HL-60/S4 (cell line): ENCODE measurements around the gene TMTC4.

Experiments
- in situ Hi-C: fragments of 300-500 bp; cut with MboI; formaldehyde crosslinking; loops from 2 replicates; pipeline ENCODE4 v1.14.3; 2022; ENCODE audit warnings: low sequenced_read_pairs

The TMTC4 gene

DNA sequence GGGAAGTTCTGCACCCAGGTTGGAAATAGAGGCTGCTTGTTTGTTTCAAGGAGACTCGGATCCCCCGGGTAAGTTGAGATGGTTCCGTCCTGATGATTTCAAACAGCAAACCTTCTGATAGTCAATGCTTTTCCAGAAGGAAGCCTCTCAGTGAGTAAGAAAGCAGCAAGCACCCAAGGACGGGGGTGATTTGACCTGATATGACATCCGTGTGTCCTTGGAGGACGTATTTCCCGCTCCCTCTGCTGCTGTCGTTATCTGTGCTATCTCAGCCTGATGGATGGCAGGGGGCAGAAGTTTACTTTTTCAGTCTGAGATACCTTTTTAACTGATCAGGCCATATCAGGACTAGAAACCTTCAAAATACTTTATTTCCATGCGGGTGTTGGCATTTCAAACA, 80.3 kb downstream of the TMTC4 start:
- in situ Hi-C loops: loop anchor here (25.0 kb wide), 1 partner anchor 518 kb away; no protein-coding TSS in a partner anchor

DNA sequence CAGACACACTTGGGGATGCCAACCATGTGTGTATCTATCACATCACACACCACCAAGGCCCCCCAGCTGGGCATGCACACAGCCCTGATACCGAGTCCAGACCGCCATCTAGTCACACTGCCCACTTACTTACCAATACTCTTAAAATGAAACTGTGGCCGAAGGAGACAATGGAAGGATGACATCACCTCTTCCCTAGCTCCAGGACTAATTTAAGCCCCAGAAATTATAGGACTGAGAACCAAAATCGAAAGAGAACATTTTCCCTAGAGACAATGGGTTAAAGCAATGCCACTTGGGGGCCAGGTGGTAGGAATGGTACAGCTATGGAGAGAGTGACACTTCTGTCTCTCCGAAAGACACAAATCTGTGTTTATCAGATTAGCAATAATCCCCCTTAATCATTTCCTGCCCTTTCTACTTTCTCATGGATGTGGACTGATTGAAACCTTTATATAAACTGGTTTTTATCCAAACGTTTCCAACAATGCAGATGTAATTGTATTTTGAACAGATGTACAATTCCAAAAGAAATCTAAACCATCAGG, 85.3 kb downstream of the TMTC4 start:
- in situ Hi-C loops: loop anchor here (25.0 kb wide), 1 partner anchor 523 kb away; no protein-coding TSS in a partner anchor

DNA sequence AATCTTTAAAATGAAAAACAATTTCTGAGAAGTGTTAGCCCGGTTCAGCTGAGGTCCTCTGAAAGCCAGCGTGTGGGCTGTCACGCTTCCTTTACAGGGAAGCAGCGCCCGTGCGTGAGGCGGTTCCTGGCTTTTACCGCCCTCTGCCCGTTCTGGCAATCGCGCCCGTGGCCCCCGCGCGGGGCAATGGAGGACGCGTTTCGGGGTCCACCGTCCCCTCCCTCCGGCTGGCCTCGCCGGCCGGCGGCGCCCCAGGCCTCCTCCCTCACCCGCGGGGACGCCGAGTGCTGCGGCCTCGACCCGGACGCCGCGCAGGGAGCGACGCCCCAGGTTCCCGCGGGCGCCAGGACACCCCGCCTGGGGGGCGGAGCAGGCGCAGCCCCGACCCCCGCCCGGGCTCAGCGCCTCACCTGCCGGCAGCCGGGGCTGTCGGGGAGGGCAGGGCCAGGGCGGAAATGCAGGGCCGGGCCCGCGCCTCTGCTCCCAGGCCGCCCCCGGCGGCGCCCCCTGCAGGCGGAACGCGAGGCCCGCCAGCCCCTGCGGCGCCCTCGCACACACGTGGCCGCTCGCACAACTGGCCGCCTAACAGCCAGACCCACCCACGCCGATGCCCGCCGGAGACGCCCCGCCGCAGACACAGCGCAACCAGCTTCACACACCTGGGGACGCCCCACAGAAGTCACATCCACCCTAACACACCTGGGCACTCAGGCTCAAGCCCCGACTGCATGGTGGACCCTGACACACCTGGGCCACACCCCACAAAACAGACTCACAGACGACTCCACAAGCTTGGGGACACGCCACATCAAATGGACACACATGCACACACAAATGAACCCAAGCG, 86.0 kb downstream of the TMTC4 start, which contains the start of gene GGACT:
GGACT (minus strand) TSS at position 459 of the 847 bp plus-strand sequence. CDS start 56,198 bp downstream, outside the sequence.
- in situ Hi-C loops: loop anchor here (25.0 kb wide), 1 partner anchor 524 kb away; no protein-coding TSS in a partner anchor

DNA sequence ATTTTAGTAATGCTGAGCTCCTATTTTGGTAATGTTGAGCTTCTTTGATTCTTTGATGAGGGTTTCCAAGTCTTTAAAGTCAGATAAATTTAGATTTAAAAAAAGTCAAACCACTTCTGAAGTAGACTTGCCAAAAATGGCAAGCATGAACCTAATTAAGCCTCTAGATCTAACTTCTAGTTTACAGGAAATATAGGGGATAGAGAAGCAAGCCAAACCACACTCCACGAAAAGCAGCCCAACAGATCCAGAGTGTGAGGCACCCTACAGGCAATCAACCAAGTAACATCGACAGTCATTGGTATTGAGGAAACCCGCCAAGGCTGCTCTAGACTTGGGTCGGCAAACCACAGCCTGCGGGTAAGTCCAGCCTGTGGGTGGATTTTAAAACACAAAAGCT, 89.7 kb downstream of the TMTC4 start:
- in situ Hi-C loops: loop anchor here (25.0 kb wide), 1 partner anchor 527 kb away; no protein-coding TSS in a partner anchor

DNA sequence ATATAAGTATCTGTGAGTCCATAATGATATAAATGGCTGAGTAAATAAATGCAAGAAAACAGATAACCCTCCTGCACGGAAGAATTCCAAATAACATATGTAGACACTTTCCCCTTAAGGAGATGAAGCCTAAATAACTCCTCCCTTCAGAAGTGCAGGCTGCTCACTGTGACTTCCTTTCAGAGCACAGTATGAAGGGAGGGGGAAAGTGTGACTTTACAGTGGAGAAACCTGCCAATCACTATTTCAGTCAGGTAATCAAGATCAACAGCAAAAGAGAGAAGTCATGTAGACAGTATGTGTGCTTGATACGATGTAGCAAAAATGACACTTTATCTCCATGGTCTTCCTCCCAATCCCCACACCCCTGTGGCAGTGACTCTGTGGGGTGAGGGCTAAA, 93.1 kb downstream of the TMTC4 start:
- in situ Hi-C loops: loop anchor here (25.0 kb wide), 1 partner anchor 531 kb away; no protein-coding TSS in a partner anchor

DNA sequence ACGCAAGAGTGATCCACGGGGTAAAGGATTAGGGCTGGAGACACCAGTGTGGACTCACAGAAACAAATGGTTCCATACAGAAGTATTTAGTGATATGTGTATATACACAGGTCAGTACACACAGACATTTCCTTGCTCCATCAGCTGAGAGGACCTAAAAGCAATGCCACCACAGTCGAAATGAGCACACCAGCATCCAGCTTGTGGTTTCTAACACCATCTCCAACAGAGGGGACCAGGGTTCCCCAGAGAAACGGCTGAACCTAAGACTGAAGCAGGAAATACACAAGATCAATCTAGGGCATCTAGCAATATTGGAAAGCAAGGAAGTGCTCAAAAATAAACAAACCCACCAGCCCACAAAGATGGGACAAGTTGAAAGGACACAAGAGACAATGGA, 93.6 kb downstream of the TMTC4 start:
- in situ Hi-C loops: loop anchor here (25.0 kb wide), 1 partner anchor 531 kb away; no protein-coding TSS in a partner anchor

DNA sequence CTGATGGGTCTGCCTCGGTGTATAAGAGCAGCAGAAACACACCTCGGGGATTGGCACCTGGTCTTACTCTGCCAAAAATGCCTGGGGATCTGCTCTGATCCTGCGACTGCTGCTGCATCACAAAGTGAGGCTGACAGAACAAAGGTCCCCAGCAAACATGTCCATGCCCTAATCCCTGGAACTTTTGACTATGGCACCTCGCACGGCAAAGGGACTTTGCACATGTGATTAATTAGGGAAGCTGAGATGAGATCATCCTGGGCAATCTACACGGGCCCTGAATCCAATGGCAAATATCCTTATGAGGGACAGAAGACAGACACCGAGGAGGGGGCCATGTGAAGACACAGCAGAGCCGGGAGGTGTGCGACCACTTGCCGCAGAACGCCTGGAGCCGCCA, 94.5 kb downstream of the TMTC4 start:
- in situ Hi-C loops: loop anchor here (25.0 kb wide), 1 partner anchor 532 kb away; no protein-coding TSS in a partner anchor

DNA sequence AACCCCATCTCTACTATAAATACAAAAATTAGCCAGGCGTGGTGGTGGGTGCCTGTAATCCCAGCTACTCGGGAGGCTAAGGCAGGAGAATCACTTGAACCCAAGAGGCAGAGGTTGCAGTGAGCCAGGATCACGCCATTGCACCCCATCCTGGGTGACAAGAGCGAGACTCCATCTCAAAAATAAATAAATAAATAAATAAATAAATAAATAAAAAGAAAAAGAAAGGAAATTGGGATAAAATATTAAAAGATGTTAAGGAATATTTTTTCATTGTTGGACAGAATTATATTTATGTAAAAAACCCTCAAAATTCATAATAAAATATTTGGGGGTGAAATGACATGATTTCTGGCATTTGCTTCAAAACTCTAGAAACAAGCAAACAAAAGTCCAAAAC, 97.4 kb downstream of the TMTC4 start:
- in situ Hi-C loops: loop anchor here (25.0 kb wide), 1 partner anchor 535 kb away; no protein-coding TSS in a partner anchor

DNA sequence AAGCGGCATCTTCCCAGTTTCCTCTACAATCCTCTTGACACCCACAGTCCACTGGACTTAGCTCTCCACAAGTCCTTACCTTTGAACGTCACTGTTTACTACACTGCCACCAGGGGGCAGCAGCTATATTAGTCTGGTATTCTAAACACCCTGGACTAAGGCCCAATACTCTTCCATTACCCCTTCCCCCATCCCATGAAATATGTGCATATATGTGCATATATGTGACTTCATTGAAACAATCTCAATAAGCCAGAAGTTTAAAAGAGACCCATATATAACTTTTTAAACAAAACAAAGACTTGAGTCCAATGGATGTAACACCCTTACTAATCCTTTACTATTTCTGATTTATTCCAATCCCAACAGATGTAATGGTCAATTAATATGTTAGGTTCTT, 101.5 kb downstream of the TMTC4 start:
- in situ Hi-C loops: no loop called here

DNA sequence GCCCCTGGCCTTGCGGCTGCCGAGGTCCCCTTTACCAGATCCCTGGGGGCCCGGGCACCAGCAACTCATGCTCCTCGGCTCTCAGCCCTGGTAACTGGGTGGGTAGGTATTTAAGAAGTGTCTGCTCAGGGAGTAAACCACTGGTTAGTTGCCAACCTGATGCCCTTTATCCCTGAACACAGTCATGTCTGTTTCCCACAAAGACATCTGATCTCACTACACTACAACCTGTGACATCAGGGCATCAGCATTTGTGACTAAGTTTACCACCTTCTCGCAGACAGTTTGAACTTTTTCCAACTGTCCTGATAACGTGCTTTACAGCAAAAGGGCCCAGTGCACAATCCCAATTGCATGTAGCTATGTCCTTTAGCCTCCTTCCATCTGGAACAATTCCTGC, 108.1 kb downstream of the TMTC4 start:
- in situ Hi-C loops: no loop called here

DNA sequence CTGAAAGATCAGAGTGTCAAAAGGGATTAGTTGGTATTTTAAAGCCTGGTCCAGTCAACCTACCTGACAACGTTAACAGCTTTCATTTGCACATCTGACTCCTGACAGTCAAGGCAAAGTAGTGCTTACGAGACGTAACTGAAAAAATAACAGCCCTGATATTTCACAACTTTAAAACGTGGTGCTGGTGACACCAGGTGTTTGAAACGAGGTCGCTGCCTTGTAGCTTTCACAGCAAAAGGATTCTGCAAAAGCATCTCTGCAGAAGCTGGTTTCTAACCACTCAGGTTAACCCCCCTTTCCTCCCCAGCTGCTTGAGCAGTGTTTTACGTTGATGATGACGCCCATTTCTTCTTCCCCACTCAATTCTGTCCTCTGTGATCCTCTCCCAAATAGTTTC, 109.3 kb downstream of the TMTC4 start:
- in situ Hi-C loops: no loop called here

DNA sequence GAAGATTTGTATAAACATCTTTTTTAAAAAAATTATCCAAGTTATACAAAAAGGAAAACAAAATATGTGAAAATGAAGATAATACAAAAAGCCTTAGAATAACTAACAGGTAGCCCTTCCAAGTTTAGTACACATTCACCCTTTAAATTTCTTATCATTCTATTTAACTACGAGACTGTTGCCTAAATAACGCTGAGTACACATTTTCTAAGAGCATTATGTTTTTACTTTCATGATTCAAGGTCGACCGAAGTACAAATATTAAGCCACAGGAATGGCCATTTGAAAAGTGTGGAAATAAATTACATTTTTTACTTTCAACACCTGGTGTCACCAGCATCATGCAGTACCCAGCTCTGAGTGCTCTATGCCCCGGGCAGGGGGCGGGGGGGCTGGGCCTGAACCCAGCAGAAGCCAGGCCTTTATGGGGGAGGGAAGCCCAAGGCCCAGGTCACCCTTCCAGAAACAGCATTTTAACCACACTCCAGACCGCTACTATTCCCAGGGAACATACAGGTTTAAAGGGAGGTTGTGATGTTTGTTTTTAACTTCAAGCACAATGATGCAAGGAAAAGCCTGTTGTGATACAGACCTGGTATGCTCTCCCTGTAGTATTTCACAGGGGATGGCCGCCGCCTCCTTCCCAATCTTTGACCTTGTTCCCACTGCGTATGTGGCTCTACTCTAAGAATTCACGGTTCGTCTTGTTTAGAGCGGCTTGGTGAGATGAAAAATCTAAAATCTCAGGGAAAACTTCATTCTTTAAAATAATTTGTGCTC, 110.0 kb downstream of the TMTC4 start:
- in situ Hi-C loops: no loop called here

DNA sequence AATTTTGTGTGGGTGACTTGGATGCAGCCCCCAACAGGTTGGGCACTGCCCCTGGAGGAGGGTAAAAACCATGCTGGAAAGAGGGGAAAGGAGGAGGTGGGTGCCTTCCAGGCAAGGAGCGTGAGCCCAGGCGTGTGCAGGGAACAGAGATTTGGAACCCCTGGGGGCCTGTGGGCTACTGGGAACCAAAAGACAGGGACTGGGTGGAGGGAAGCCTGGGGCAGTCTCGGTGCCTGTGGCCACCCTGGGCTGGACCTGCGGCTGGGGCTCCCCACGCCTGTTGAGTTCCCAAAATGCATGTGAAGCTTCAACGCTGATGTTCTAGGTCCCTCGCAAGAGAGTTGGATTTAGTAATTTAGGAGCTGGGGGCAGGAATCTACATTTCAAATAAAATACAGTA, 110.8 kb downstream of the TMTC4 start:
- in situ Hi-C loops: no loop called here

DNA sequence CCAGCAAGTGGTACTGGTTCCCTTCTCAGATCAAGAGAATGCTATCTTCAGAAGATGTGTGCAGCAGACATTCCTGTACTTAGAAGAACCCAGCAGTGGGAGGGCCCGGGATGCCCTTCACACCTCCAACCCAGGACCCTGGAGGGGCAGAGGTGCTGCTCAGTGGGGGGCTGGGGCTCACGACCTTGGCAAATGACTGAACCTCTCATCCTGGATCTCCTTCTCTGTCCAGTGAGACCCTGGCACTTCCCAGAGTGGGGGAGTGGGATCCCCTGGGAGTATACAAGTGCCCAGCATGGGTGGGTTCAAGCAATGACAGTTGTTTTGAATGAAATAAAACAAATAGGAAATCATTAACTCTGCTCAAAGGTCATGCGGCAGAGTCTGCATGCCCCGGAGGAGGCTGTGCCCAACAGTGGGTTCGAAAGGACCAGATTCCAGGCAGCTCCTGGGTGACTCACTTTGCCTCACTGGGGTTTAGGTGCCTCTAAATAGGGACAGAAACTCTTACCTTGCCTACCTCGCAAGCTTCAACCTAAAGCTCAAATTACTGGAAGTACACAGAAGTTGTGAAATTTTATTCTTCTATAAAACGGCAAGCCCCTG, 112.9 kb downstream of the TMTC4 start:
- in situ Hi-C loops: no loop called here

DNA sequence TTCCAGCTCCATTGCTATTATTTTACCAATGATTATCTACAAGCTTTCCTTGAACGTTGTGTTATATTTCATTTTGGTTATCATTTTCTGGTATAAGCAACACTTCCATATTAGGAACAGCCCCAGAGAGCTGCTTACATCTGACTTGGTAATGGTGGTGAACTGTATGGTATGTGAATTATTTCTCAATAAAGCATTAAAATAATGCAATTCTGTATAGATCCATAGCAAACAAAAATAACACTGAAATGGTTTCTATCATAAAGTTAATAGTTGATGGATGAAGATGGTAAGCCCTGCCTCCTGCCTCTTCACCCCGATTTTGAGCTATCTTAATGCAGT, 113.5 kb downstream of the TMTC4 start:
- in situ Hi-C loops: no loop called here

DNA sequence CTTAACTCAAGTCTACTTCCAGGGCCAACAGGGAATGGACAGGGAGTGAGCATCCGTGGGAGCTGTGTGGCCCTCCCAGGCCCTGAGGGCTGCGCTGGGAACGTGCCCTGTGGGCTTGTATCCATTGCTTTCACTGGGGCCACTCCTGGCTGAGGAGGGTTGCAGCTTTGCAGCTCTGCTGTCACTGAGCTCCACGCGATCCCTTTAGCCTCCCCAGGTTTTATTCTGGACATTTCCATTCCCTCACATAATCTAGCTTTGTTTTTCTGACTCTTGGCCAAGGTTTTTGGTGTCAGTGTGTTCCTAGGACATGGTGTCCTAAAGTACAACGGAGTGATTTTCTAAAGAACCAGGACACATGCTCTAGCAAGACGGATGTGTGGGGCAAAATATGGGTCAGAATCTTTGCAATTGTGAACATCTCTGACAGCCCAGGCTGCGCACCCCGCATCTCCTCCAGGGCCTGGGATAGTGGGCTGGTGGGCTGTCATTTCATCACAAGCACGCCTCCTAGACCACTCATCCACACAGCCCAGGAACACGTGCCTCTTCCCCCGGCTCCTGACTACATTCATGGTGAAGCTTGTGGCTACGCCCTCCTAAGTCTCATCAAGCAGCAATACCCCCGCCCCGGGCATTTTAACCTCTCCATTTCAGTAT, 114.0 kb downstream of the TMTC4 start:
- in situ Hi-C loops: no loop called here

DNA sequence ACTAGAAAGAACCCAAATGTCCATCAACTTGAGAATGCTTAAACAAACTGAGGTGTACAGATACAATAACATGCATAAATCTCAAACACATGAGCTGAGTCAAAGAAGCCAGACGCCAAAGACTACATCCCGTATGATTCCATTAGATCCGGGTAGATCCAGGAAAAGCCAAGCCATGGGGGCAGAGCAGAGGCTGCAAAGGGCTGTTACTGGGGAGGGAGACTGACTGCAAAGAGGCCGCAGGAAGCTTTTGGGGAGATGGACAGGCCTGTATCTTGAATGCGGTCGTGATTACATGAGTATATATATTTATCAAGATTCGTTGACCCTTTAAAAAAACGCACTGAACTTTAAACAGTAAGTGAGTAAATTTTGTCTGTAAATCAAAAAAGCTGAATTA, 114.7 kb downstream of the TMTC4 start:
- in situ Hi-C loops: no loop called here
